GM18505 (cell line): ENCODE data around the gene NTSR2.

Source experiments
- ATAC-seq: cut with Tn5 transposase; IDR thresholded peaks from one replicate; pipeline ENCODE4 v1.9.1; 2021; ENCODE audit not compliant: unreplicated experiment
- POLR2A ChIP-seq: IDR thresholded peaks from 4 replicates; pipeline ENCODE4 v1.6.1; 2011; ENCODE audit warnings: borderline replicate concordance; ENCODE audit not compliant: insufficient read depth, insufficient read length; ENCODE audit errors: extremely low read depth

The NTSR2 gene

GRCh38 chr2:11669454-11670291 lies at the start of gene NTSR2:
Gene NTSR2 (minus strand): TSS chr2:11670195. CDS start chr2:11670129, 66 bp downstream.
- ATAC-seq = no peak
- TF ChIP-seq POLR2A = no peak

GRCh38 chr2:11719230-11719977 lies 49.4 kb upstream of the NTSR2 start:
- TF ChIP-seq POLR2A = no peak
- ATAC-seq = no peak

DNA sequence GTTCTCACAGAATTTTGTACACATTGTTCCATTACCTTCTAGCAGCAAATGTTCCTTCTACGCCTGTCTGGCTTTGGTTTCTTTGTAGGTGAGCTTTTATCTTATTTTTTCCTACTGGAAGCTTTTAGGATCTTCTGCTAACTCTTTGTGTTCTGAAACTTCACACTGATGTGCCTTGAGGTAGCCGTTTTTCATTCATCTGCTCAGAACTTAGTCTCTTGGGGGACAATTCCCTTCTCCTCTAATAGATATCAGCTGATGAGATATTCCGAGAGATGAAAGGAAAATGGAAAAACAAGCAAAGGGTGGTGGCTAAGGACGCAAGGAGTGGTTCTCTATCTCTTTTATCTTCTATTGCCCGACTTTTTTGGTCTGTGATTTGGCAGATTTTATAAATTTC lies 48.6 kb upstream of the NTSR2 start:
- no peak for TF ChIP-seq POLR2A
- ATAC-seq = no peak

DNA sequence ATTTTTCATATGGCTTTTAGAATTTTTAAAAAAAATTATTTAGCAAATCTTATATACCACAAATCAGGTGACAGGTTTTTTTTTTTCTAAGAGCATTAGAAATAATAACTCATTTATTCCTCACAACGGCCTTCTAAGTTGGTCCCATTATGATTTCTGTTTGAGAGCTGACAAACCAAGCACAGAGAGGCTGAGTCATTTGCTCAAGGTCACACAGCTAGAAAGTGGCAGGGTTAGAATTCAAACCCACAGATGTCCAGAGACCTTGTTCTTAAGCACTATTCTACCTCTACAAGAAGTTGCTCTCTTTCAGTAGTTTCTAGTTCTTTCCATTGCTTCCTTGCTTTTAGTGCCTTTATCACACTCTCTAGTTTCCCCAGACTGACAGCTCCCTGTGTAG lies 47.6 kb upstream of the NTSR2 start:
- no peak for ATAC-seq
- TF ChIP-seq POLR2A = no peak

DNA sequence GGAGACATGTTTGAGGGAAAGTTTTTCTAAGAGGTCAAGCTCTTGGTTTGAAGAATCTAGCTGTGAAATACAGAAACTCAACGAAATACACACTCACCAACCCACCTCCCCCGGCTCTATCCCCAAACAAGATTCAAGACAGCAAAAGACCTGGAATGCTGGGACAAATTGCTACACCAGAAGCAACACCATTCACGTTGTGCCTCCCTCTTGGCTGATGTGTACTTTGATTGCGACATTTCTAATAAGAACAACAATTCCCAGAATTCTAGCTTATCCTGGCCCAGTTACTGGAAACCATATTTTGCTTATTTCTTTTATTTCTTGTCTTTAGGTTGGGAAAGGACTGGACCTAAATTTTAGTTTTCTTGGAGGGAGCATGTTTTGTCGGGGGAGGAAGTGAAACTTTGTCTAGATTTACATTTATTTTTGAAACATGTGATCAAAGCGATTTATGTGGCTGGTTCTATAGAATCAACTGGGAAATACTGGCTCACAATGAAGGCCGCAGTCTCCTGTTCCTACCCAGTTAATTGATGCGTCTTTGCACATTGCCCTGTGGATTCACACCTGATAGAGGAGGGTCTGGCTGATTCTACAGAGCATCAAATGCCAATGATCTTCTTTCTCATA lies 46.8 kb upstream of the NTSR2 start:
- no peak for ATAC-seq

DNA sequence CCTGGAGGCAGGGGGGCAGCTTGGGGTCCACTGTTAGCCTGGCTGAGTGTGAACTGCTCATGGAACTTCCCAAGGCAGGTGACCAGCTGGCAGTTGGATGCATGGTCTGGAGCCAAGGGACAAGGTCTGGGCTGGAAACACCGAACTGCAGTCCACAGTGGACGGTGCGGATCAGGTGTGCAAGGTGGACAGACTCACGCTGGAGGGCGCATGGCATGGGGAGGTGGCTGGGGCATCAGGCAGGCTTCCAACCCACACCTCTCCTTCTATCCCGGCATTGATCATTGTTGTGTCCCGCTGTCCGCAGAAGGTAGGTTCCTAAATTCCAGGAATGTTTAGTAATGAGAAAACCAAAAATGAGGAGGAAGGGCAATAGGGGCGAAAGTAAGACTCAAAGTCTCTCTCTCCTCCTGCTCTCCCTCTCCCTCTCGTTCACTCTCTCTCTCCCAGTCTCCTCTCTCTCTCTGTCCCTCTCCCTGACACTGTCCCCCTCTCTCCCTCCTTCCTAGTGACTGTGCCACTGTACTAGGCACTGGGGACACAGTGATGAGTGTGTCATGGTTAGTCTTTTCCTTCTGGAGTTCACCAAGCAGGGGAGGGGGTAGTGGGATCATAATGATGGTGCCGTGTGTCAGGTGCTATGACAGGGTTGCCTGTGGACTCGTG lies 46.1 kb upstream of the NTSR2 start:
- no peak for TF ChIP-seq POLR2A
- no peak for ATAC-seq

More for the DNA sequence above, 46.8 kb upstream of the NTSR2 start:
- TF ChIP-seq POLR2A = no peak

DNA sequence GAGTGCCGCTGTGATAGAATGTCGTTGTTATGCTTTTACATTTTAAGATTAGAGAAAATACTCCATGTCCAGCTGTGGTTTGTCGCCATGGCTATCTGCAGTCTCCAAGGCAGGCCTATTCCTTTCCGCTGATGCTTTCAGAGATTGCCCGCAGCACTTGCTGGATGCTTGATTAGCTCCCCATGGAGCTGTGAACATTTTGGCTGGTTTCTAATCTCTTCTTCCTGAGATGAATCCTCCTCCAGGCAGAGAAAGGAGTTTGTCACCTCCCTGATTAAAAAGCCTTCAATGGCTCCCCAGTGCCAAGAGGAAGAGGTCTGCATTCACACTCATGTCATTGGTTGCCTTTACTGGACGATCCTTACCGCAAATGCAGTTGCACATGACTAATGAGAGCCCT lies 43.8 kb upstream of the NTSR2 start:
- ATAC-seq = no peak
- TF ChIP-seq POLR2A = no peak

GRCh38 chr2:11712866-11713265 lies 42.9 kb upstream of the NTSR2 start:
- no peak for TF ChIP-seq POLR2A
- ATAC-seq = no peak

- no peak for ATAC-seq
These were observed 41.8 kb upstream of the NTSR2 start for GRCh38 chr2:11711751-11712150.

DNA sequence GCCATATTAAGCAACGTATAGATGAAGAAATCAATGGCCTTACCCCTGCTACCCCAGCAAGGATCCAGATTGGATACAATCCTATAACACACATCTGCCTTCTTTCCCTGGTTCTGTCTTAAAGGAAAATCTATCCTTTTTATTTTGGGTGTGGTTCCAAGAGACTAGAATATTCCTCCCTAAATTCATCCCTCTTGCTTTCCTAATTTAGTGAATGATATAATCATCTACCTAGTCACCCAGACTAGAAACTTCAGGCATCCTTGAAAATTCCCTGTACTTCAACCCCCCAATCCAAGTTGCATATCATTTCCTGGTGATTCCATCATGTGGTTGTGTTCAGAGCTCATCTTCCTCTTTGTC lies 41.3 kb upstream of the NTSR2 start:
- ATAC-seq = no peak
- TF ChIP-seq POLR2A = no peak

More at GRCh38 chr2:11711751-11712150, 41.8 kb upstream of the NTSR2 start:
- TF ChIP-seq POLR2A = no peak

- no peak for ATAC-seq
- no peak for TF ChIP-seq POLR2A
These were observed 40.8 kb upstream of the NTSR2 start for GRCh38 chr2:11710632-11711353.

- no peak for TF ChIP-seq POLR2A
- ATAC-seq = no peak
These were observed 40.2 kb upstream of the NTSR2 start for GRCh38 chr2:11710210-11710609.
